ENCODE measurements around the gene CD180. TPM values are rescaled to one million over a fixed set of nuclear protein-coding genes. Genes with fewer than 3 reads are reported as not detected.

The CD180 gene
- total and polyA plus RNA-seq, 2 experiments from 2014 or later: 0.07 TPM; not detected in 1

GRCh38 chr5:67163231-67163756 is 33.3 kb downstream of the CD180 start:
- H3K9me3 ChIP-seq (ENCODE audit: low read depth): no peaks in the 10 kb centered on the region
- H3K4me1 ChIP-seq (ENCODE audit: insufficient read depth): peaks cover 5% of the 10 kb centered on the region
- WGBS (ENCODE audit: low lambda C conversion rate, missing lambda C conversion rate): 97% methylated on average over 44 of the region's 44 CpGs
- no peak overlapping the region for H3K27ac ChIP-seq
- H2AFZ ChIP-seq: no peak overlapping the region
- no peak overlapping the region for H3K4me2 ChIP-seq
- no peaks in the 10 kb centered on the region for H3K36me3 ChIP-seq (replicated peaks; ENCODE audit: insufficient read depth, low read depth)
- H3K9me2 ChIP-seq (replicated peaks; ENCODE audit: insufficient read depth): no peaks in the 10 kb centered on the region
- no peaks in the 10 kb centered on the region for H3K79me2 ChIP-seq
- TF ChIP-seq, protein P1, sequence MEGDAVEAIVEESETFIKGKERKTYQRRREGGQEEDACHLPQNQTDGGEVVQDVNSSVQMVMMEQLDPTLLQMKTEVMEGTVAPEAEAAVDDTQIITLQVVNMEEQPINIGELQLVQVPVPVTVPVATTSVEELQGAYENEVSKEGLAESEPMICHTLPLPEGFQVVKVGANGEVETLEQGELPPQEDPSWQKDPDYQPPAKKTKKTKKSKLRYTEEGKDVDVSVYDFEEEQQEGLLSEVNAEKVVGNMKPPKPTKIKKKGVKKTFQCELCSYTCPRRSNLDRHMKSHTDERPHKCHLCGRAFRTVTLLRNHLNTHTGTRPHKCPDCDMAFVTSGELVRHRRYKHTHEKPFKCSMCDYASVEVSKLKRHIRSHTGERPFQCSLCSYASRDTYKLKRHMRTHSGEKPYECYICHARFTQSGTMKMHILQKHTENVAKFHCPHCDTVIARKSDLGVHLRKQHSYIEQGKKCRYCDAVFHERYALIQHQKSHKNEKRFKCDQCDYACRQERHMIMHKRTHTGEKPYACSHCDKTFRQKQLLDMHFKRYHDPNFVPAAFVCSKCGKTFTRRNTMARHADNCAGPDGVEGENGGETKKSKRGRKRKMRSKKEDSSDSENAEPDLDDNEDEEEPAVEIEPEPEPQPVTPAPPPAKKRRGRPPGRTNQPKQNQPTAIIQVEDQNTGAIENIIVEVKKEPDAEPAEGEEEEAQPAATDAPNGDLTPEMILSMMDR (IDR thresholded peaks at IDR 0.05; ENCODE audit: poor library complexity): no peak
- TF ChIP-seq EZH2phosphoT487 (IDR thresholded peaks at IDR 0.05; ENCODE audit: low read depth, severe bottlenecking, unreplicated experiment) (no peak), EZH2 (IDR thresholded peaks at IDR 0.05; ENCODE audit: borderline replicate concordance) (no peak)
- no peaks in the 10 kb centered on the region for H3K27me3 ChIP-seq
- no peaks in the 10 kb centered on the region for H4K20me1 ChIP-seq (ENCODE audit: insufficient read depth, poor library complexity, severe bottlenecking)
- no peak overlapping the region for H3K4me3 ChIP-seq
- DNase-seq (ENCODE audit: low spot score): no peak

DNA sequence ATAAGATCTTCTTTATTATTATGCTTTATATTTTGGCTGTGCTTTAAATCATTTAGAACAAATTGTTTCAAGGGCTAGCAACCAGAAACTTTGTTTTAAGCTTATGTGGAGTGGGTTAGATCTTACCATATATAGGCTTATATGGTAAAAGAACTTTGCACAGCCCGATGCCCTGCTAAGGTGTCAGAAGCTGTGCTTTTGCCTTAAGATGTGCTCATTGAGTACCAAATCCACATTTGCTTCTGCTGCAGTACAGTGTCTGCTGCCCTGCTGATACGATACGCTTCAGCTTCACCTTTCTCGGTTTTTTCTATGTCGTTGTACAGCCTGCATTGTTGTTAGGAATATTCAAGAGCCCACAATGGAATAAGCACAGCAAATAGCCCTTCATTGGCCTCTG is 34.8 kb downstream of the CD180 start:
- no peak overlapping the region for H3K4me2 ChIP-seq
- no peaks in the 10 kb centered on the region for H3K79me2 ChIP-seq
- no peaks in the 10 kb centered on the region for H3K9me3 ChIP-seq (ENCODE audit: low read depth)
- H3K36me3 ChIP-seq (replicated peaks; ENCODE audit: insufficient read depth, low read depth): no peaks in the 10 kb centered on the region
- H3K27me3 ChIP-seq: no peaks in the 10 kb centered on the region
- H4K20me1 ChIP-seq (ENCODE audit: insufficient read depth, poor library complexity, severe bottlenecking): no peaks in the 10 kb centered on the region
- no peak overlapping the region for H3K27ac ChIP-seq
- no peak for DNase-seq (ENCODE audit: low spot score)
- H3K4me1 ChIP-seq (ENCODE audit: insufficient read depth): peaks cover 5% of the 10 kb centered on the region
- TF ChIP-seq EZH2 (IDR thresholded peaks at IDR 0.05; ENCODE audit: borderline replicate concordance) (no peak), EZH2phosphoT487 (IDR thresholded peaks at IDR 0.05; ENCODE audit: low read depth, severe bottlenecking, unreplicated experiment) (no peak)
- TF ChIP-seq, protein P1 (IDR thresholded peaks at IDR 0.05; ENCODE audit: poor library complexity): no peak
- no peaks in the 10 kb centered on the region for H3K9me2 ChIP-seq (replicated peaks; ENCODE audit: insufficient read depth)
- H3K4me3 ChIP-seq: no peak overlapping the region
- no peak overlapping the region for H2AFZ ChIP-seq
- WGBS (ENCODE audit: low lambda C conversion rate, missing lambda C conversion rate): 91% methylated on average over 5 of the region's 5 CpGs

DNA sequence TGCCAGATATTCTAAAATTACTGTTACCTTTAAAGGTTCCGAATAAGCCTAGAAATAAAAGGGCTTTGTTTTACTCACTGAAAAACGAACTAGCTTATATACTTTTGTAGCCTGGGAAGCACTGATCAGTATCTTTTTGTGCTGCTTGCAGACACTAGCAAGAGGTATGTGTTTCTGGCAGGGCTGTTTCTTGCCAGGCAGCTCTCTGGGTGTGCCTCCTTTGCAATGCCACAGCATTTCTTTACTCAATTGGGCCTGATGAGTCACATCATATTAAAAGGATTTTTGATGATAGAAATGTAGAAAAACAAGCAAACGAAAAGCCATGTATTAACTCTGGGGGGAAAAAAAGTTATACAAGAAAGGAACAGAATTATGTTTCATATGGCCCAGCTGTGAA is 35.6 kb downstream of the CD180 start:
- no peak for DNase-seq (ENCODE audit: low spot score)
- Histone ChIP-seq H3K27ac (no peak overlapping the region), H4K20me1 (ENCODE audit: insufficient read depth, poor library complexity, severe bottlenecking) (no peaks in the 10 kb centered on the region), H3K4me1 (ENCODE audit: insufficient read depth) (peaks cover 5% of the 10 kb centered on the region), H3K4me2 (no peak overlapping the region), H3K36me3 (replicated peaks; ENCODE audit: insufficient read depth, low read depth) (no peaks in the 10 kb centered on the region), H2AFZ (no peak overlapping the region), H3K9me2 (replicated peaks; ENCODE audit: insufficient read depth) (no peaks in the 10 kb centered on the region), H3K79me2 (no peaks in the 10 kb centered on the region), H3K9me3 (ENCODE audit: low read depth) (no peaks in the 10 kb centered on the region), H3K27me3 (no peaks in the 10 kb centered on the region), H3K4me3 (no peak overlapping the region)
- WGBS (ENCODE audit: low lambda C conversion rate, missing lambda C conversion rate): 63% methylated on average over 3 of the region's 3 CpGs
- TF ChIP-seq, protein P1 (IDR thresholded peaks at IDR 0.05; ENCODE audit: poor library complexity): no peak
- TF ChIP-seq EZH2phosphoT487 (IDR thresholded peaks at IDR 0.05; ENCODE audit: low read depth, severe bottlenecking, unreplicated experiment) (no peak), EZH2 (IDR thresholded peaks at IDR 0.05; ENCODE audit: borderline replicate concordance) (no peak)
